ENCODE measurements around the gene FAHD1. TPM values are rescaled to one million over a fixed set of nuclear protein-coding genes. Genes with fewer than 3 reads are reported as not detected.

FAHD1 gene
- total and polyA plus RNA-seq, 4 donors, result 17.2 to 32.1 (median 25.6) TPM

- Histone ChIP-seq H3K4me1 (ENCODE audit: control insufficient read depth in 5 of 5, insufficient read depth in 5 of 5, low read length in 5 of 5) (no peaks in the 10 kb centered on the region), H3K27ac (ENCODE audit: low read depth in 1 of 2, low read length in 1 of 2) (no peak overlapping the region), H3K27me3 (ENCODE audit: control insufficient read depth in 3 of 3, insufficient read depth in 3 of 3, low read length in 2 of 3) (peaks cover 0 to 48% (median 23%) of the 10 kb centered on the region in 3 donors), H3K36me3 (ENCODE audit: control insufficient read depth in 4 of 4, insufficient read depth in 4 of 4, low read length in 4 of 4) (no peaks in the 10 kb centered on the region), H3K9me3 (ENCODE audit: control insufficient read depth in 4 of 4, insufficient read depth in 3 of 4, low read length in 3 of 4) (no peaks in the 10 kb centered on the region), H3K4me3 (no peak overlapping the region), H3K9ac (ENCODE audit: insufficient read depth in 1 of 2, low read length in 2 of 2) (no peak overlapping the region)
- no peak for DNase-seq
- no peak for ATAC-seq (ENCODE audit: insufficient read depth, low FRiP score)
- TF ChIP-seq CTCF (IDR thresholded peaks at IDR 0.05; ENCODE audit: control extremely low read depth, extremely low read depth), result no peak
- 73 to 79% methylated on average over 5 of the region's 5 CpGs for WGBS, 2 donors
These were observed 34.7 kb downstream of the FAHD1 start for GRCh38 chr16:1861730-1862129.

- H3K9me3 ChIP-seq (ENCODE audit: control insufficient read depth in 4 of 4, insufficient read depth in 3 of 4, low read length in 3 of 4), result no peaks in the 10 kb centered on the region
- ATAC-seq (ENCODE audit: insufficient read depth, low FRiP score), result no peak
- H3K27me3 ChIP-seq (ENCODE audit: control insufficient read depth in 3 of 3, insufficient read depth in 3 of 3, low read length in 2 of 3), result peaks cover 0 to 44% (median 23%) of the 10 kb centered on the region in 3 donors
- no peak overlapping the region for H3K27ac ChIP-seq (ENCODE audit: low read depth in 1 of 2, low read length in 1 of 2)
- DNase-seq, result no peak
- TF ChIP-seq CTCF (IDR thresholded peaks at IDR 0.05; ENCODE audit: control extremely low read depth, extremely low read depth), result no peak
- no peak overlapping the region for H3K4me3 ChIP-seq
- H3K4me1 ChIP-seq (ENCODE audit: control insufficient read depth in 5 of 5, insufficient read depth in 5 of 5, low read length in 5 of 5), result no peaks in the 10 kb centered on the region
- WGBS, 2 donors, result 86 to 88% methylated on average over 7 to 8 of the region's 9 CpGs
- H3K36me3 ChIP-seq (ENCODE audit: control insufficient read depth in 4 of 4, insufficient read depth in 4 of 4, low read length in 4 of 4), result no peaks in the 10 kb centered on the region
- H3K9ac ChIP-seq (ENCODE audit: insufficient read depth in 1 of 2, low read length in 2 of 2), result no peak overlapping the region
These were observed 35.4 kb downstream of the FAHD1 start for GRCh38 chr16:1862394-1862793.

- Histone ChIP-seq H3K9ac (ENCODE audit: insufficient read depth in 1 of 2, low read length in 2 of 2) (no peak overlapping the region), H3K27me3 (ENCODE audit: control insufficient read depth in 3 of 3, insufficient read depth in 3 of 3, low read length in 2 of 3) (peaks cover 0 to 29% (median 10%) of the 10 kb centered on the region in 3 donors), H3K36me3 (ENCODE audit: control insufficient read depth in 4 of 4, insufficient read depth in 4 of 4, low read length in 4 of 4) (no peaks in the 10 kb centered on the region), H3K4me1 (ENCODE audit: control insufficient read depth in 5 of 5, insufficient read depth in 5 of 5, low read length in 5 of 5) (no peaks in the 10 kb centered on the region), H3K9me3 (ENCODE audit: control insufficient read depth in 4 of 4, insufficient read depth in 3 of 4, low read length in 3 of 4) (no peaks in the 10 kb centered on the region), H3K4me3 (no peak overlapping the region), H3K27ac (ENCODE audit: low read depth in 1 of 2, low read length in 1 of 2) (no peak overlapping the region)
- 14 to 17% methylated on average over 4 of the region's 4 CpGs for WGBS, 2 donors
- TF ChIP-seq CTCF (IDR thresholded peaks at IDR 0.05; ENCODE audit: control extremely low read depth, extremely low read depth), result peak; percentile 26
- DNase-seq (peak in 2 of 3 donors; percentile 54 to 63), ATAC-seq (ENCODE audit: insufficient read depth, low FRiP score) (no peak)
These were observed 36.9 kb downstream of the FAHD1 start for GRCh38 chr16:1863681-1864460.

Measured in lung (tissue), 12 donors.